GM23338 (cell line): Measurements from ENCODE around the gene RABEPK. TPM values are rescaled to one million over a fixed set of nuclear protein-coding genes. Genes with fewer than 3 reads are reported as not detected.

Experiments used
- ATAC-seq: fragments of 200-7000 bp; cut with Tn5 transposase; 3 replicates; pipeline ENCODE4 v1.9.1; 2020
- DNase-seq: peaks from one replicate; pipeline ENCODE4 v3.0.0-alpha.2; 2015; ENCODE audit warnings: low spot score
- H2AFZ ChIP-seq: fragments of 200-600 bp; sonication (generic); 2 replicates; pipeline ENCODE4 v1.8.0; 2016; ENCODE audit warnings: antibody characterized with exemption, mild to moderate bottlenecking, moderate library complexity
- H3F3A ChIP-seq: fragments of 200-600 bp; sonication (generic); replicated peaks from 2 replicates; pipeline ENCODE4 v1.8.0; 2017; ENCODE audit warnings: antibody characterized with exemption, mixed run types, low read depth
- H3K27ac ChIP-seq: fragments of 200-600 bp; sonication (generic); 2 replicates; pipeline ENCODE4 v1.6.1; 2016; ENCODE audit warnings: low read depth
- H3K27me3 ChIP-seq: fragments of 200-600 bp; sonication (generic); 2 replicates; pipeline ENCODE4 v1.8.0; 2016; ENCODE audit warnings: mild to moderate bottlenecking, mixed run types, moderate library complexity; ENCODE audit not compliant: insufficient read depth
- H3K36me3 ChIP-seq: fragments of 200-600 bp; sonication (generic); 2 replicates; pipeline ENCODE4 v1.8.0; 2016; ENCODE audit warnings: mild to moderate bottlenecking; ENCODE audit not compliant: insufficient read depth
- H3K4me1 ChIP-seq: fragments of 200-600 bp; sonication (generic); 2 replicates; pipeline ENCODE4 v1.8.0; 2016; ENCODE audit warnings: mild to moderate bottlenecking, moderate library complexity; ENCODE audit not compliant: insufficient read depth
- H3K4me2 ChIP-seq: fragments of 200-600 bp; sonication (generic); 2 replicates; pipeline ENCODE4 v1.7.1; 2017; ENCODE audit warnings: mixed run types
- H3K4me3 ChIP-seq: fragments of 200-600 bp; sonication (generic); 2 replicates; pipeline ENCODE4 v1.6.1; 2016; ENCODE audit warnings: mixed run types
- H3K79me2 ChIP-seq: fragments of 200-600 bp; sonication (generic); replicated peaks from 2 replicates; pipeline ENCODE4 v1.8.0; 2017; ENCODE audit warnings: mild to moderate bottlenecking; ENCODE audit not compliant: insufficient read depth
- H3K9me2 ChIP-seq: fragments of 200-600 bp; sonication (generic); 2 replicates; pipeline ENCODE4 v1.8.0; 2017; ENCODE audit not compliant: insufficient read depth
- H4K20me1 ChIP-seq: fragments of 200-600 bp; sonication (generic); replicated peaks from 2 replicates; pipeline ENCODE4 v1.8.0; 2017; ENCODE audit warnings: mild to moderate bottlenecking; ENCODE audit not compliant: insufficient read depth
- H3K27ac Mint-ChIP-seq: 2 replicates; pipeline ENCODE4 v1.8.0; 2020; ENCODE audit warnings: inconsistent platforms, mild to moderate bottlenecking, moderate library complexity, mixed read lengths
- H3K27me3 Mint-ChIP-seq: 3 replicates; pipeline ENCODE4 v1.8.0; 2022; ENCODE audit warnings: low read depth, mild to moderate bottlenecking, moderate library complexity, mixed read lengths, inconsistent platforms; ENCODE audit not compliant: insufficient read depth, poor library complexity
- H3K36me3 Mint-ChIP-seq: 3 replicates; pipeline ENCODE4 v1.8.0; 2021; ENCODE audit warnings: low read depth, mild to moderate bottlenecking, inconsistent platforms, moderate library complexity, mixed read lengths
- H3K4me1 Mint-ChIP-seq: 3 replicates; pipeline ENCODE4 v1.8.0; 2020; ENCODE audit warnings: mild to moderate bottlenecking, inconsistent platforms, mixed read lengths
- H3K4me3 Mint-ChIP-seq: 3 replicates; pipeline ENCODE4 v1.8.0; 2021; ENCODE audit warnings: moderate library complexity, mild to moderate bottlenecking, inconsistent platforms, mixed read lengths
- H3K9me3 Mint-ChIP-seq: 3 replicates; pipeline ENCODE4 v1.8.0; 2020; ENCODE audit warnings: moderate library complexity, mild to moderate bottlenecking, inconsistent platforms, mixed read lengths
- CREB1 ChIP-seq: fragments of 250-450 bp; sonication (Bioruptor Pico); IDR thresholded peaks from 2 replicates; pipeline ENCODE4 v1.5.0; 2020; ENCODE audit warnings: low read depth, mild to moderate bottlenecking, moderate library complexity
- CTCF ChIP-seq, 2 experiments: fragments of 200-600 bp in 1 of 2; sonication (generic) in 1 of 2; conservative IDR thresholded peaks; 2 replicates each; pipeline versions ENCODE4 v1.5.1 to v1.6.1; 2016 to 2017; ENCODE audit warnings: antibody characterized with exemption in 2 of 2, low read depth in 2 of 2, mild to moderate bottlenecking in 2 of 2, moderate library complexity in 1 of 2
- ETS1 ChIP-seq: IDR thresholded peaks from 2 replicates; pipeline ENCODE4 v1.6.1; 2016; ENCODE audit warnings: antibody characterized with exemption
- EZH2 ChIP-seq: fragments of 200-600 bp; sonication (generic); IDR thresholded peaks from one replicate; pipeline ENCODE4 v1.8.0; 2017; ENCODE audit warnings: antibody characterized with exemption, mild to moderate bottlenecking, low read depth; ENCODE audit not compliant: unreplicated experiment
- EZH2phosphoT487 ChIP-seq: fragments of 200-600 bp; sonication (generic); IDR thresholded peaks from one replicate; pipeline ENCODE4 v1.8.1; 2018; ENCODE audit warnings: antibody characterized with exemption; ENCODE audit not compliant: unreplicated experiment
- JUNB ChIP-seq: IDR thresholded peaks from one replicate; pipeline ENCODE4 v1.6.1; 2016; ENCODE audit warnings: antibody characterized with exemption; ENCODE audit not compliant: unreplicated experiment
- NANOG ChIP-seq: IDR thresholded peaks from 2 replicates; pipeline ENCODE4 v1.6.1; 2016; ENCODE audit warnings: antibody characterized with exemption, borderline replicate concordance
- POLR2AphosphoS5 ChIP-seq: IDR thresholded peaks from 2 replicates; pipeline ENCODE4 v1.6.1; 2016; ENCODE audit warnings: antibody characterized with exemption, low read depth
- STAT1 ChIP-seq: IDR thresholded peaks from one replicate; pipeline ENCODE4 v1.6.1; 2016; ENCODE audit warnings: antibody characterized with exemption; ENCODE audit not compliant: unreplicated experiment
- ZNF114 ChIP-seq: fragments of 250-450 bp; sonication (Bioruptor Pico); IDR thresholded peaks from 2 replicates; pipeline ENCODE4 v1.5.0; 2020; ENCODE audit warnings: mild to moderate bottlenecking, moderate library complexity
- ZNF331 ChIP-seq: fragments of 250-450 bp; sonication (Bioruptor Pico); IDR thresholded peaks from 2 replicates; pipeline ENCODE4 v1.5.0; 2020; ENCODE audit warnings: low read depth, mild to moderate bottlenecking, moderate library complexity
- ZNF462 ChIP-seq: fragments of 250-450 bp; sonication (Bioruptor Pico); IDR thresholded peaks from 2 replicates; pipeline ENCODE4 v1.5.0; 2020; ENCODE audit warnings: mild to moderate bottlenecking, moderate library complexity
- polyA plus RNA-seq: library from polyadenylated mRNA; unstranded; fragments of >200 nt; fragmentation: Nextera tagmentation; extraction: Ambion mirVana; gene quantifications from 2 replicates; pipeline ENCODE4 v1.2.1, GENCODE V29; 2016
- total RNA-seq: library from RNA; depleted of rRNA; stranded (reverse); fragments of >200 nt; shearing (Covaris generic); gene quantifications from 2 replicates; pipeline ENCODE4 v1.2.3, GENCODE V29; 2014
- TF ChIP-seq, protein P1 (sequence below): IDR thresholded peaks from one replicate; pipeline ENCODE4 v1.6.1; 2018; ENCODE audit warnings: antibody characterized with exemption; ENCODE audit not compliant: unreplicated experiment

RABEPK gene
- total and polyA plus RNA-seq, 2 experiments from 2014 or later = 25.8 to 32.7 TPM

DNA sequence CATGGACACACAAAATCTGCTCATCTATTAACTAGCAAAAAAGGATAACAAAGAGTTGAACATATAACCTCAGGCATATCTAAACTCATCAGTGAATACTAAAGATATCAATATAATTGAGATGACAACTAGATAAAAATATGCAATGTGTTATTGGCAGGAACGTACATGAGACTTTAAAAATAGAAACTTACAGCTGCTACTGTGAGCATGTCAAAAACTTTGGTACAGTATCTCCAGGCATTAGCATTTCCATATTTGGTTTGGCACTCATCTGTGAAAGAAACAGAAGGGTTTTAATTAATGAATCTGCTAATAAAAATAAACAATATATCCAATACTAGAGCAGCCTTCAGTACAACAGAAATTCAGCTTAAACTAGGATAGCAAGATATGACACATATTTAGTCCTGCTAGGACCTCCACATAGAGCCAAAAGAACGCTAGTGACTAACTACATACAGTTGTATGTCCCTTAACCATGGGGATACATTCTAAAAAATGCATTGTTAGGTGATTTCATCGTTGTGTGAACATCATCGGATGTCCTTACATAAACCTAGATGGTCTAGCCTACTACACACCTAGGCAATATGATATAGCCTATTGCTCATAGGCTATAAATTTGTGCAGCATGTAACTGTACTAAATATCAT is 46.5 kb upstream of the RABEPK start:
- Histone ChIP-seq H3K36me3 (peaks cover 17% of the 10 kb centered on the region; the same call in 1 of the 2 replicates), H3K9me2 (no peaks in the 10 kb centered on the region), H3F3A (no peaks in the 10 kb centered on the region), H3K79me2 (peaks cover 5% of the 10 kb centered on the region; the same call in 1 of the 2 replicates), H4K20me1 (peaks cover 4% of the 10 kb centered on the region; the same call in 1 of the 2 replicates), H3K27ac (no peak overlapping the region), H3K4me2 (no peak overlapping the region), H3K27me3 (no peaks in the 10 kb centered on the region), H2AFZ (no peak overlapping the region), H3K4me3 (no peak overlapping the region), H3K4me1 (no peaks in the 10 kb centered on the region; the same call in 1 of the 2 replicates)
- Mint-ChIP-seq H3K27me3 (peaks cover 5% of the 10 kb centered on the region), H3K36me3 (peaks cover 46% of the 10 kb centered on the region), H3K4me3 (no peak overlapping the region), H3K27ac (no peak overlapping the region), H3K4me1 (peaks cover 8% of the 10 kb centered on the region), H3K9me3 (no peaks in the 10 kb centered on the region)
- ATAC-seq = no peak
- DNase-seq = no peak
- TF ChIP-seq CTCF (conservative IDR thresholded peaks at IDR 0.05; ENCODE audit: low read depth in 2 of 2) (no peak), ZNF462 (CRISPR knock-in tag) (no peak), POLR2AphosphoS5 (no peak), NANOG (no peak), ETS1 (no peak), JUNB (no peak), EZH2 (no peak), EZH2phosphoT487 (no peak), ZNF331 (CRISPR knock-in tag) (no peak), CREB1 (CRISPR knock-in tag) (no peak), STAT1 (no peak), ZNF114 (CRISPR knock-in tag) (no peak)
- TF ChIP-seq, protein P1, sequence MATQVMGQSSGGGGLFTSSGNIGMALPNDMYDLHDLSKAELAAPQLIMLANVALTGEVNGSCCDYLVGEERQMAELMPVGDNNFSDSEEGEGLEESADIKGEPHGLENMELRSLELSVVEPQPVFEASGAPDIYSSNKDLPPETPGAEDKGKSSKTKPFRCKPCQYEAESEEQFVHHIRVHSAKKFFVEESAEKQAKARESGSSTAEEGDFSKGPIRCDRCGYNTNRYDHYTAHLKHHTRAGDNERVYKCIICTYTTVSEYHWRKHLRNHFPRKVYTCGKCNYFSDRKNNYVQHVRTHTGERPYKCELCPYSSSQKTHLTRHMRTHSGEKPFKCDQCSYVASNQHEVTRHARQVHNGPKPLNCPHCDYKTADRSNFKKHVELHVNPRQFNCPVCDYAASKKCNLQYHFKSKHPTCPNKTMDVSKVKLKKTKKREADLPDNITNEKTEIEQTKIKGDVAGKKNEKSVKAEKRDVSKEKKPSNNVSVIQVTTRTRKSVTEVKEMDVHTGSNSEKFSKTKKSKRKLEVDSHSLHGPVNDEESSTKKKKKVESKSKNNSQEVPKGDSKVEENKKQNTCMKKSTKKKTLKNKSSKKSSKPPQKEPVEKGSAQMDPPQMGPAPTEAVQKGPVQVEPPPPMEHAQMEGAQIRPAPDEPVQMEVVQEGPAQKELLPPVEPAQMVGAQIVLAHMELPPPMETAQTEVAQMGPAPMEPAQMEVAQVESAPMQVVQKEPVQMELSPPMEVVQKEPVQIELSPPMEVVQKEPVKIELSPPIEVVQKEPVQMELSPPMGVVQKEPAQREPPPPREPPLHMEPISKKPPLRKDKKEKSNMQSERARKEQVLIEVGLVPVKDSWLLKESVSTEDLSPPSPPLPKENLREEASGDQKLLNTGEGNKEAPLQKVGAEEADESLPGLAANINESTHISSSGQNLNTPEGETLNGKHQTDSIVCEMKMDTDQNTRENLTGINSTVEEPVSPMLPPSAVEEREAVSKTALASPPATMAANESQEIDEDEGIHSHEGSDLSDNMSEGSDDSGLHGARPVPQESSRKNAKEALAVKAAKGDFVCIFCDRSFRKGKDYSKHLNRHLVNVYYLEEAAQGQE = no peak
